BE2C (cell line): Measurements from ENCODE around the gene GPR160.

ENCODE experiments used
- DNase-seq: peaks from one replicate; pipeline ENCODE4 v3.0.0-alpha.2; 2020
- H3K27me3 ChIP-seq: fragments of 250-450 bp; sonication (Bioruptor Pico); 2 replicates; pipeline ENCODE4 v1.5.1; 2020; ENCODE audit warnings: mild to moderate bottlenecking
- H3K36me3 ChIP-seq: fragments of 250-450 bp; sonication (Bioruptor Pico); 2 replicates; pipeline ENCODE4 v1.5.1; 2020; ENCODE audit warnings: mild to moderate bottlenecking
- H3K4me1 ChIP-seq: fragments of 250-450 bp; sonication (Bioruptor Pico); 2 replicates; pipeline ENCODE4 v1.5.1; 2020
- H3K4me3 ChIP-seq: 2 replicates; pipeline ENCODE4 v1.5.1; 2011; ENCODE audit warnings: low read depth, low read length
- H3K9me3 ChIP-seq: fragments of 250-450 bp; sonication (Bioruptor Pico); 2 replicates; pipeline ENCODE4 v1.5.1; 2020
- CTCF ChIP-seq: IDR thresholded peaks from 2 replicates; pipeline ENCODE4 v1.5.1; 2012; ENCODE audit warnings: mild to moderate bottlenecking, low read depth, low read length

Gene GPR160

DNA sequence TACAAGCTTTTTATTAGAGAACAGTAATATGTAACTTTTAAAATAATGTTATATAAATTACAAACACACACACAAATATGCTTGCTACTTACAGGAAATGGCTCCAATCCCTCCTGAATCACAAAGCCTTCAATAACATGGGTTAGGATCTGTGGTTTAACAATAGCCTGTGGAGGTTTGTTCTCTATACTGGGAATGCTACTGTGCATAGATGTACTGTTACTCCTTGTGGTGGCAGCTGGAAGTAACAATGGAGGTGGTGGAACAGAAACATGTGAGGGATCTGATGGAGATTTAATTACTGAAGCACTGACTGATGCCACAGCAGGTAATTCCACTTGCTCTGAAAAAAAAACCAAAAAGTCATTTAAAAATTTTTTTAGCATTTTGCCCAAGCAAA is 79.3 kb downstream of the GPR160 start:
- H3K9me3 ChIP-seq = no peaks in the 10 kb centered on the region
- no peak for DNase-seq
- H3K4me1 ChIP-seq = no peaks in the 10 kb centered on the region
- no peak overlapping the region for H3K4me3 ChIP-seq
- no peaks in the 10 kb centered on the region for H3K27me3 ChIP-seq
- TF ChIP-seq CTCF = peak; percentile 53
- peaks cover 53% of the 10 kb centered on the region for H3K36me3 ChIP-seq

GRCh38 chr3:170128259-170128976 is 90.6 kb downstream of the GPR160 start:
- Histone ChIP-seq H3K27me3 (no peaks in the 10 kb centered on the region), H3K36me3 (peaks cover 13% of the 10 kb centered on the region), H3K4me1 (no peaks in the 10 kb centered on the region), H3K9me3 (no peaks in the 10 kb centered on the region), H3K4me3 (no peak overlapping the region)
- DNase-seq = no peak
- no peak for TF ChIP-seq CTCF

GRCh38 chr3:170128977-170129431 is 91.2 kb downstream of the GPR160 start:
- H3K4me3 ChIP-seq = no peak overlapping the region
- no peaks in the 10 kb centered on the region for H3K27me3 ChIP-seq
- no peak for TF ChIP-seq CTCF
- peak; percentile 21 for DNase-seq
- H3K4me1 ChIP-seq = no peaks in the 10 kb centered on the region
- H3K36me3 ChIP-seq = peaks cover 14% of the 10 kb centered on the region
- no peaks in the 10 kb centered on the region for H3K9me3 ChIP-seq

- no peak for TF ChIP-seq CTCF
- no peak for DNase-seq
- no peak overlapping the region for H3K4me3 ChIP-seq
- H3K4me1 ChIP-seq = no peaks in the 10 kb centered on the region
- no peaks in the 10 kb centered on the region for H3K27me3 ChIP-seq
- no peaks in the 10 kb centered on the region for H3K9me3 ChIP-seq
- H3K36me3 ChIP-seq = peaks cover 19% of the 10 kb centered on the region
These were observed 92.7 kb downstream of the GPR160 start for GRCh38 chr3:170130532-170130931.

GRCh38 chr3:170132335-170132734 is 94.5 kb downstream of the GPR160 start:
- Histone ChIP-seq H3K9me3 (no peaks in the 10 kb centered on the region), H3K36me3 (peaks cover 19% of the 10 kb centered on the region), H3K4me3 (no peak overlapping the region), H3K4me1 (no peaks in the 10 kb centered on the region), H3K27me3 (no peaks in the 10 kb centered on the region)
- no peak for TF ChIP-seq CTCF
- no peak for DNase-seq
